ENCODE measurements around the gene CERS5. TPM values are rescaled to one million over a fixed set of nuclear protein-coding genes. Genes with fewer than 3 reads are reported as not detected.

Gene CERS5
- polyA plus RNA-seq, 1 experiment = 83.3 TPM

DNA sequence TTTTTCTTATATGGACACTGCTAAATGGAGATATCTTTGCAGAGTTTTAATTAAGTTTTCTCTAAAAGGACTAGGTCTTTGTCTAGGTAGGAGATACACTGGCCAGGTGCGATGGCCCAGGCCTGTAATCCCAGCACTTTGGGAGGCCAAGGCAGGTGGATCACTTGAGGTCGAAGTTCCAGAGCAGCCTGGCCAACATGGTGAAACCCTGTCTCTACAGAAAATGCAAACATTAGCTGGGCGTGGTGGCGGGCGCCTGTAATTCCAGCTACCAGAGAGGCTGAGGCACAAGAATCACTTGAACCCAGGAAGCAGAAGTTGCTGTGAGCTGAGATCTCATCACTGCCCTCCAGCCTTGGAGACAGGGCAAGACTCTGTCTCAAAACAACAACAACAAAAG lies 17.1 kb upstream of the CERS5 start:
- Histone ChIP-seq H3K4me3 (ENCODE audit: low read depth, low read length) (no peak overlapping the region), H3K9me3 (ENCODE audit: control insufficient read depth, insufficient read depth, low read length) (no peaks in the 10 kb centered on the region), H3K27me3 (ENCODE audit: control insufficient read depth, insufficient read depth, low read length) (no peaks in the 10 kb centered on the region), H3K27ac (ENCODE audit: low read depth, low read length) (no peak overlapping the region)
- TF ChIP-seq, protein P1, sequence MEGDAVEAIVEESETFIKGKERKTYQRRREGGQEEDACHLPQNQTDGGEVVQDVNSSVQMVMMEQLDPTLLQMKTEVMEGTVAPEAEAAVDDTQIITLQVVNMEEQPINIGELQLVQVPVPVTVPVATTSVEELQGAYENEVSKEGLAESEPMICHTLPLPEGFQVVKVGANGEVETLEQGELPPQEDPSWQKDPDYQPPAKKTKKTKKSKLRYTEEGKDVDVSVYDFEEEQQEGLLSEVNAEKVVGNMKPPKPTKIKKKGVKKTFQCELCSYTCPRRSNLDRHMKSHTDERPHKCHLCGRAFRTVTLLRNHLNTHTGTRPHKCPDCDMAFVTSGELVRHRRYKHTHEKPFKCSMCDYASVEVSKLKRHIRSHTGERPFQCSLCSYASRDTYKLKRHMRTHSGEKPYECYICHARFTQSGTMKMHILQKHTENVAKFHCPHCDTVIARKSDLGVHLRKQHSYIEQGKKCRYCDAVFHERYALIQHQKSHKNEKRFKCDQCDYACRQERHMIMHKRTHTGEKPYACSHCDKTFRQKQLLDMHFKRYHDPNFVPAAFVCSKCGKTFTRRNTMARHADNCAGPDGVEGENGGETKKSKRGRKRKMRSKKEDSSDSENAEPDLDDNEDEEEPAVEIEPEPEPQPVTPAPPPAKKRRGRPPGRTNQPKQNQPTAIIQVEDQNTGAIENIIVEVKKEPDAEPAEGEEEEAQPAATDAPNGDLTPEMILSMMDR (IDR thresholded peaks at IDR 0.05; ENCODE audit: low read depth, low read length) = no peak
- ChIA-PET POLR2A (no interaction called here), CTCF (interaction anchor here (3.3 to 4.5 kb wide), 2 partner anchors 8 to 131 kb away, joined by 22 to 34 read pairs; no protein-coding TSS in a partner anchor)
- no peak for DNase-seq (ENCODE audit: low read depth, low spot score)

DNA sequence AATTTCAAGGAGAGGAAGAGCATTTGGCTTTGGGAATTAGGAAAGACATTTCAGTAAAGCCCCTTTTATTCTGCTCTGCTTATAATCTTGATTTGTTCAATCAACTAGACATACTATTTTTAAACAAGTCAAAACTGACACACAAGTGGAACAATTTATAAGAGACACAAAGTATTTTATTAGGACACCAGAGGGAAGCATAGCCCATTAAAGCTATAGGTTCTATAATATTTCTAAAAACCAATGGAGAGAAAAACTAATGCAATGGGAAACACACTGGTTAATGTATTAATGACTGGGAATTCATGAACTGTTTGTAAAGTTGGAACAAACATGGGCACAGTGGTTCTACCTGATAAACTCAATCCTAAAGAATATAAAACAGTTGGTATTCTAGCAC lies 15.3 kb upstream of the CERS5 start:
- Histone ChIP-seq H3K9me3 (ENCODE audit: control insufficient read depth, insufficient read depth, low read length) (no peaks in the 10 kb centered on the region), H3K4me3 (ENCODE audit: low read depth, low read length) (no peak overlapping the region), H3K27ac (ENCODE audit: low read depth, low read length) (no peak overlapping the region), H3K27me3 (ENCODE audit: control insufficient read depth, insufficient read depth, low read length) (no peaks in the 10 kb centered on the region)
- ChIA-PET POLR2A (interaction anchor here (1.4 kb wide), 1 partner anchor 15 kb away, joined by 3 read pairs; the partner anchor contains the start of gene CERS5), CTCF (interaction anchor here (1.0 to 4.5 kb wide), 3 partner anchors 71 to 132 kb away, joined by 3 to 34 read pairs (median 3); partner anchors contain the start of gene COX14)
- no peak for DNase-seq (ENCODE audit: low read depth, low spot score)
- TF ChIP-seq, protein P1 (IDR thresholded peaks at IDR 0.05; ENCODE audit: low read depth, low read length) = no peak

DNA sequence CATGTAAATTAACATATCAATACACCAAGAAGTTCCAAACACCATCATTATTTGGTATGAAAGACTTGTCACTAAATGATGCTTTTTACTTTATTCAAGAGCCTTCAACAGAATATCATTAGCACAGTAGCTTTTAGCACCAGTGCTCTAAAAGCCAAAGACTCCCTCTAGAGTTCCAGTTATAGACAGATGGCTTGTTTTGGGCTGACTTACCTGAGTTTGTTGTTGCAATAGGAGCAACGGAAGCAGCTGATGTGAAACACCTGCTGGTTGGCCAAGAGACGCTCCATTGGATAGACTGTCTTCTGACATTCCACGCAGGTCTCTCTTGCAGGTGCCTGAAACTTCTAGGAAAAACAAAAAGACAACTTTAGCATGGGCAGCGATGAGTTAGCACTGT lies 14.5 kb upstream of the CERS5 start:
- POLR2A ChIA-PET = no interaction called here
- H3K27me3 ChIP-seq (ENCODE audit: control insufficient read depth, insufficient read depth, low read length) = no peaks in the 10 kb centered on the region
- TF ChIP-seq, protein P1 (IDR thresholded peaks at IDR 0.05; ENCODE audit: low read depth, low read length) = no peak
- H3K4me3 ChIP-seq (ENCODE audit: low read depth, low read length) = no peak overlapping the region
- H3K9me3 ChIP-seq (ENCODE audit: control insufficient read depth, insufficient read depth, low read length) = no peaks in the 10 kb centered on the region
- CTCF ChIA-PET = interaction anchor here (1.1 to 4.5 kb wide), 4 partner anchors 70 to 133 kb away, joined by 3 to 34 read pairs (median 4); partner anchors contain the start of genes COX14 and SMARCD1
- no peak for DNase-seq (ENCODE audit: low read depth, low spot score)
- no peak overlapping the region for H3K27ac ChIP-seq (ENCODE audit: low read depth, low read length)

DNA sequence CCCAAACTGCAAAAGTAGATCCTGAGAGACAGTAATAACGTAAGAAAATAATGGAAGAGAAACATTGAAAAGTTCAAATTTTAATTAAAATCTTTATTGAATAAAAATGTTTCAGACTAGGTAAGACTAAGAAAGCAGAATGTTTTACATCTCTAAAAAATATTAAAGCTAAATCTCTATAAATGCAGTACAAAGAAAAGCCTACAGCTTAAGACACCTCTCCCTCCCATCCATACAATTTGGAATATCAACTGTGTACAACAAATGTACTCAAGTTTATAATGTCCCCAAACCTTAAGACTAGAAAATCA lies 8.5 kb upstream of the CERS5 start:
- Histone ChIP-seq H3K27me3 (ENCODE audit: control insufficient read depth, insufficient read depth, low read length) (no peaks in the 10 kb centered on the region), H3K9me3 (ENCODE audit: control insufficient read depth, insufficient read depth, low read length) (peaks cover 4% of the 10 kb centered on the region), H3K27ac (ENCODE audit: low read depth, low read length) (no peak overlapping the region), H3K4me3 (ENCODE audit: low read depth, low read length) (no peak overlapping the region)
- DNase-seq (ENCODE audit: low read depth, low spot score) = no peak
- CTCF ChIA-PET = interaction anchor here (0.7 to 5.0 kb wide), 34 partner anchors 9 to 209 kb away, joined by 3 to 32 read pairs (median 4); partner anchors contain the start of genes CERS5, COX14, GPD1 and SMARCD1
- POLR2A ChIA-PET = interaction anchor here (1.3 kb wide), 1 partner anchor 64 kb away, joined by 3 read pairs; the partner anchor contains the start of gene COX14
- TF ChIP-seq, protein P1 (IDR thresholded peaks at IDR 0.05; ENCODE audit: low read depth, low read length) = no peak

DNA sequence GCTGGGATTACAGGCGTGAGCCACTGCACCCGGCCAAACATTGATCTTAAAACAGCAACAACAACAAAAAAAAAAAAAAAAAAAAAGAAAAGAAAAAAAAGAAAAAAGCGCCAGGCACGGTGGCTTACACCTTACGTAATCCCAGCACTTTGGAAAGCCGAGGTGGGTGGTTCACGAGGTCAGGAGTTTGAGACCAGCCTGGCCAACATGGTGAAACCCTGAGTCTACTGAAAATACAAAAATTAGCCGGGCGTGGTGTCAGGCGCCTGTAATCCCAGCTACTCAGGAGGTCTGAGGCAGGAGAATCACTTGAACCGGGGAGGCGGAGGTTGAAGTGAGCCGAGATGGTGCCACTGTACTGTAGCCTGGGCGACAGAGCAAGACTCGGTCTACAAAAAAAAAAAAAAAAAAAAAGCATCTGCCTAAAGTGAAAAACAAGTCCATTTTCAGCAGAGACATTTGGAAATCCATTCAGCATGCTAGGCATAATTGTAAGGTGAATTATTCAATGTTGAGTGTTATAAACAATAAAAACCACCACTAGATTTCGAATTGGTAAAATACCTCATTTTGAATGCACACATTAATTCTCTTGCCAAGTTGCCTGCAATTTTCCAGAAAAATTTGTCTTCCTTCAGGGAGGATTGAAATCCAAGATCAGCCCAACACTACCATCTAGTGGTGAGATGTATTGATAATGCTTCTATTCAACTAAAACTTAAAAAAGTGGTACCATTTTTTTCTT lies 8.0 kb upstream of the CERS5 start:
- Histone ChIP-seq H3K27ac (ENCODE audit: low read depth, low read length) (no peak overlapping the region), H3K27me3 (ENCODE audit: control insufficient read depth, insufficient read depth, low read length) (no peaks in the 10 kb centered on the region), H3K9me3 (ENCODE audit: control insufficient read depth, insufficient read depth, low read length) (peaks cover 4% of the 10 kb centered on the region), H3K4me3 (ENCODE audit: low read depth, low read length) (no peak overlapping the region)
- peak; percentile 67 for DNase-seq (ENCODE audit: low read depth, low spot score)
- TF ChIP-seq, protein P1 (IDR thresholded peaks at IDR 0.05; ENCODE audit: low read depth, low read length) = peak; percentile 62
- ChIA-PET CTCF (interaction anchor here (0.7 to 5.0 kb wide), 29 partner anchors 8 to 208 kb away, joined by 3 to 32 read pairs (median 4); partner anchors contain the start of genes CERS5, COX14, GPD1 and SMARCD1), POLR2A (interaction anchor here (0.6 to 1.3 kb wide), 2 partner anchors 63 to 100 kb away, joined by 3 read pairs; partner anchors contain the start of gene COX14)

Measured in AG04450 (cell line).